HepG2 (cell line): Measurements from ENCODE around the gene SLC25A14. TPM values are rescaled to one million over a fixed set of nuclear protein-coding genes. Genes with fewer than 3 reads are reported as not detected.

Experiments used
- ATAC-seq: fragments of 200-7000 bp; cut with Tn5 transposase; 3 replicates; pipeline ENCODE4 v1.9.1; 2020; ENCODE audit warnings: mild to moderate bottlenecking, moderate library complexity
- BruUV-seq: library from RNA; stranded (reverse); fragments of 400-500 nt; replicated peaks from 2 replicates; lab custom pipeline; 2021; lab: Mats Ljungman, UMichigan
- CTCF ChIA-PET: fragments of 300-600 bp; formaldehyde crosslinking; extraction: SDS; loops from one replicate; lab custom pipeline; 2021; ENCODE audit warnings: low total read pairs, inconsistent platforms, low intra/inter-chr PET ratio; lab: Yijun Ruan, JAX
- POLR2A ChIA-PET: fragments of 350-600 bp; sonication (Branson Sonifier 250); formaldehyde crosslinking; loops from one replicate; lab custom pipeline; 2020; ENCODE audit warnings: antibody characterized with exemption, inconsistent platforms; lab: Yijun Ruan, JAX
- DNase-seq: peaks from one replicate; pipeline ENCODE4 v3.0.0-alpha.2; 2015; ENCODE audit warnings: low spot score
- FAIRE-seq: peaks from 3 replicates; lab custom pipeline; 2011; peaks lifted over from hg19 to GRCh38; lab: Jason Lieb, UNC
- H2AFZ ChIP-seq: one replicate; pipeline ENCODE4 v1.6.1; 2011; ENCODE audit warnings: low read length, inconsistent platforms
- H3K27ac ChIP-seq: fragments of 300-600 bp; 3 replicates; pipeline ENCODE4 v1.8.0; 2011; ENCODE audit warnings: mixed run types, mild to moderate bottlenecking, mixed read lengths, low read length, inconsistent platforms; ENCODE audit not compliant: insufficient read depth; ENCODE audit errors: extremely low read length
- H3K27me3 ChIP-seq, 2 experiments: fragments of 200-600 bp in 1 of 2; 2 replicates in 1 of 2; 3 replicates in 1 of 2; pipeline versions ENCODE4 v1.6.0 to v1.8.0; 2011; ENCODE audit warnings: low read length in 2 of 2, mild to moderate bottlenecking in 2 of 2, moderate library complexity in 2 of 2, inconsistent platforms in 1 of 2; ENCODE audit not compliant: insufficient read depth in 2 of 2, control insufficient read depth in 1 of 2
- H3K36me3 ChIP-seq, 2 experiments: fragments of 200-600 bp in 1 of 2; replicated peaks in 1 of 2; 2 replicates in 1 of 2; 3 replicates in 1 of 2; pipeline versions ENCODE4 v1.5.1 to v1.8.0; 2011; ENCODE audit warnings: low read length in 2 of 2, inconsistent platforms in 1 of 2; ENCODE audit not compliant: insufficient read depth in 2 of 2, control insufficient read depth in 1 of 2
- H3K4me1 ChIP-seq: 2 replicates; pipeline ENCODE4 v1.5.1; 2012; ENCODE audit warnings: low read length, inconsistent platforms; ENCODE audit not compliant: insufficient read depth
- H3K4me2 ChIP-seq: 2 replicates; pipeline ENCODE4 v1.6.0; 2011; ENCODE audit warnings: low read depth, low read length, inconsistent platforms
- H3K4me3 ChIP-seq, 3 experiments: fragments of 200-600 bp in 1 of 3; sonication (generic), shearing (Covaris generic) in 1 of 3; replicated peaks in 1 of 3; 2 replicates each; pipeline ENCODE4 v1.5.1; 2011 to 2016; ENCODE audit warnings: low read length in 3 of 3, inconsistent platforms in 2 of 3, low read depth in 2 of 3, mild to moderate bottlenecking in 2 of 3, control low read depth in 1 of 3, mixed read lengths in 1 of 3; ENCODE audit not compliant: insufficient read depth in 1 of 3
- H3K79me2 ChIP-seq: one replicate; pipeline ENCODE4 v1.6.1; 2011; ENCODE audit warnings: low read length, inconsistent platforms; ENCODE audit not compliant: insufficient read depth
- H3K9ac ChIP-seq: 2 replicates; pipeline ENCODE4 v1.6.0; 2011; ENCODE audit warnings: mild to moderate bottlenecking, low read depth, low read length, inconsistent platforms; ENCODE audit not compliant: insufficient read depth
- H3K9me3 ChIP-seq: 2 replicates; pipeline ENCODE4 v1.5.1; 2012; ENCODE audit warnings: mild to moderate bottlenecking, low read length
- H4K20me1 ChIP-seq: 2 replicates; pipeline ENCODE4 v1.6.0; 2011; ENCODE audit warnings: inconsistent platforms, mild to moderate bottlenecking, low read length, moderate library complexity; ENCODE audit not compliant: insufficient read depth
- AKAP8 ChIP-seq: sonication (generic); formaldehyde crosslinking; IDR thresholded peaks from 2 replicates; pipeline ENCODE4 v1.5.1; 2020; ENCODE audit warnings: mild to moderate bottlenecking, missing genetic modification reagents
- CBFB ChIP-seq: sonication (generic); formaldehyde crosslinking; IDR thresholded peaks from 2 replicates; pipeline ENCODE4 v1.4.0; 2020; ENCODE audit warnings: missing genetic modification reagents
- MTF1 ChIP-seq: sonication (generic); formaldehyde crosslinking; IDR thresholded peaks from 2 replicates; pipeline ENCODE4 v1.5.0; 2020; ENCODE audit warnings: missing genetic modification reagents
- MXD4 ChIP-seq: IDR thresholded peaks from 2 replicates; pipeline ENCODE4 v1.6.1; 2016; ENCODE audit warnings: mild to moderate bottlenecking, missing biosample characterization, missing genetic modification reagents
- RBM22 ChIP-seq: fragments of 200-400 bp; formaldehyde crosslinking; optimal IDR thresholded peaks from 2 replicates; pipeline ENCODE3; 2017; ENCODE audit warnings: mild to moderate bottlenecking, low read length, moderate library complexity
- SALL2 ChIP-seq: sonication (generic); formaldehyde crosslinking; IDR thresholded peaks from 2 replicates; pipeline ENCODE4 v1.8.1; 2023; ENCODE audit warnings: mild to moderate bottlenecking, missing genetic modification reagents, inconsistent platforms
- SKI ChIP-seq: fragments of 450-650 bp; IDR thresholded peaks from one replicate; pipeline ENCODE4 v1.6.1; 2018; ENCODE audit warnings: mild to moderate bottlenecking; ENCODE audit not compliant: partially characterized antibody
- TEAD3 ChIP-seq: optimal IDR thresholded peaks from 2 replicates; pipeline ENCODE3; 2016; ENCODE audit warnings: borderline replicate concordance
- ZNF614 ChIP-seq: IDR thresholded peaks from 2 replicates; pipeline ENCODE4 v1.6.1; 2018; ENCODE audit warnings: missing biosample characterization, missing genetic modification reagents, inconsistent platforms, borderline replicate concordance
- ZNF629 ChIP-seq: sonication (generic); formaldehyde crosslinking; conservative IDR thresholded peaks from 2 replicates; pipeline ENCODE4 v1.5.0; 2020; ENCODE audit warnings: missing genetic modification reagents
- WGBS: methylation state at CpG from one replicate; pipeline ENCODE4 v1.1.6; 2017; ENCODE audit warnings: low lambda C conversion rate; 5-methylcytosine and 5-hydroxymethylcytosine counted together
- in situ Hi-C: cut with HindIII; loops from 2 replicates; pipeline ENCODE4 v1.10.0; 2017; ENCODE audit warnings: low pct_unique_long_range_greater_than_20kb; ENCODE audit not compliant: extremely low pct_ligation_motif_present
- intact Hi-C: fragments of 100-400 bp; cut with micrococcal nuclease; formaldehyde crosslinking; loops from one replicate; pipeline ENCODE4 v1.10.0; 2022; ENCODE audit not compliant: unreplicated experiment
- polyA plus RNA-seq, 8 experiments: library from polyadenylated mRNA; depleted of rRNA in 3 of 8; stranded (reverse) in 7 of 8; unstranded in 1 of 8; fragments of >200 nt; fragmentation: Illumina TruSeq in 4 of 8; extraction: Trizol in 4 of 8; gene quantifications; 2 replicates each; pipeline versions ENCODE4 v1.2.1 to v1.2.3, GENCODE V29; 2011 to 2016; ENCODE audit warnings: low read depth in 4 of 8, missing spikeins in 1 of 8, mixed read lengths in 1 of 8; ENCODE audit not compliant: insufficient read depth in 1 of 8
- total RNA-seq, 5 experiments: library from RNA; depleted of rRNA; stranded (reverse); fragments of >200 nt; fragmentation: Illumina TruSeq; extraction: Trizol; gene quantifications; 2 replicates each; pipeline ENCODE4 v1.2.3, GENCODE V29; 2016; ENCODE audit warnings: low read depth in 1 of 5
- TF ChIP-seq, protein P1 (sequence below): sonication (generic); formaldehyde crosslinking; IDR thresholded peaks from 2 replicates; pipeline ENCODE4 v1.8.0; 2023; ENCODE audit warnings: mild to moderate bottlenecking, missing genetic modification reagents
- TF ChIP-seq, protein P2 (sequence below): sonication (generic); formaldehyde crosslinking; IDR thresholded peaks from 2 replicates; pipeline ENCODE4 v1.8.0; 2022; ENCODE audit warnings: mild to moderate bottlenecking, missing genetic modification reagents, moderate library complexity
- TF ChIP-seq, protein P3 (sequence below): sonication (generic); formaldehyde crosslinking; IDR thresholded peaks from 2 replicates; pipeline ENCODE4 v1.5.0; 2020; ENCODE audit warnings: missing genetic modification reagents, mild to moderate bottlenecking, borderline replicate concordance

The SLC25A14 gene
- total and polyA plus RNA-seq, 2 of the 13 experiments (the other 11 are each of a cell fraction or from before 2014, with no cell fraction given): 14.0 to 15.6 TPM

DNA sequence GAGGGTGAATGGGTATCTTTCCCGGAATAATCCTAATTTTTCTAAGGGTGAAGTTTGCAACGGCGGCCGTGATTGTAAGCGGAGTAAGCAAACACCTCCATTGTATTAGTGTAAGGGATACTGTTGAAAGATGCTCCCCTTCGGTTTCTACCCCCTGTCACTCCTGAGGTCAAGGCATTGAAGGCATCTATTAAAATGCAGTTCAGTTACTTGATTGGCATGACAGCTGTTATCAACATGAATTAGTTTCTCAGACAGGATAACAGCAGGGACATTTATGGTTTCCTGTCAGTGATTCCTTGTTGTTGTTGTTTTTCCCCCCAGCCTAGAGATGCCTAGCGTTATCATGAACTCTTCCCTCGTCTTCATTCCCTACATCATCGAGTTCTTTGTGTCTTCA is 552 bp downstream of the SLC25A14 start (continued):
- TF ChIP-seq, protein P1, sequence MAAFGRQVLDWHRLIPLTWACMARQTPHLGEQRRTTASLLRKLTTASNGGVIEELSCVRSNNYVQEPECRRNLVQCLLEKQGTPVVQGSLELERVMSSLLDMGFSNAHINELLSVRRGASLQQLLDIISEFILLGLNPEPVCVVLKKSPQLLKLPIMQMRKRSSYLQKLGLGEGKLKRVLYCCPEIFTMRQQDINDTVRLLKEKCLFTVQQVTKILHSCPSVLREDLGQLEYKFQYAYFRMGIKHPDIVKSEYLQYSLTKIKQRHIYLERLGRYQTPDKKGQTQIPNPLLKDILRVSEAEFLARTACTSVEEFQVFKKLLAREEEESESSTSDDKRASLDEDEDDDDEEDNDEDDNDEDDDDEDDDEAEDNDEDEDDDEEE: no peak
- TF ChIP-seq ZNF614 (CRISPR knock-in tag): no peak

DNA sequence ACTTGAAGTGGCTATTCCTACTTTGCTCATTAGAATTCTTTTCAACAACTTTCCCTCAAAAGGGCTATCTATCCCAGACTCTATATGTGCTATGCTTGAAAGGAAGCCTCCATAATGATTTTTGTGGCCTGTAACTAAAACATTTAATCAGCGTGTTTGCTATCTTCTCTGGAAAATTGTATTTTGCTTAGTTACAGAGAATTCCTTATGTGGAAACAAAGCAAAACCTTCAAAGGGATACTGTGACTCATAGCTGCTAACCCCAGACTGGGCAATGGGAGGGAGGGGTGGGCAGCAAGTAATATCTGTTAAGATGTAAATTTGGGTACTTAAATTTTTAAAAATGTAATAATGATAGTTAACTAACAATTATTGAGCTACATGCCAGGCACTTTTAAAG is 3.7 kb downstream of the SLC25A14 start:
- Histone ChIP-seq H3K9me3 (no peaks in the 10 kb centered on the region), H3K4me2 (no peak overlapping the region), H3K9ac (no peak overlapping the region)
- POLR2A ChIA-PET: no interaction called here
- no TSS peak for BruUV-seq
- no peak for DNase-seq
- TF ChIP-seq MXD4 (CRISPR knock-in tag) (no peak), AKAP8 (CRISPR knock-in tag) (no peak), MTF1 (no peak), SALL2 (CRISPR knock-in tag) (no peak), TEAD3 (CRISPR knock-in tag) (no peak), RBM22 (no peak), SKI (no peak), CBFB (CRISPR knock-in tag) (no peak), ZNF629 (CRISPR knock-in tag) (no peak)
- TF ChIP-seq, protein P2, sequence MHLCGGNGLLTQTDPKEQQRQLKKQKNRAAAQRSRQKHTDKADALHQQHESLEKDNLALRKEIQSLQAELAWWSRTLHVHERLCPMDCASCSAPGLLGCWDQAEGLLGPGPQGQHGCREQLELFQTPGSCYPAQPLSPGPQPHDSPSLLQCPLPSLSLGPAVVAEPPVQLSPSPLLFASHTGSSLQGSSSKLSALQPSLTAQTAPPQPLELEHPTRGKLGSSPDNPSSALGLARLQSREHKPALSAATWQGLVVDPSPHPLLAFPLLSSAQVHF (CRISPR knock-in tag): no peak
- TF ChIP-seq, protein P3, sequence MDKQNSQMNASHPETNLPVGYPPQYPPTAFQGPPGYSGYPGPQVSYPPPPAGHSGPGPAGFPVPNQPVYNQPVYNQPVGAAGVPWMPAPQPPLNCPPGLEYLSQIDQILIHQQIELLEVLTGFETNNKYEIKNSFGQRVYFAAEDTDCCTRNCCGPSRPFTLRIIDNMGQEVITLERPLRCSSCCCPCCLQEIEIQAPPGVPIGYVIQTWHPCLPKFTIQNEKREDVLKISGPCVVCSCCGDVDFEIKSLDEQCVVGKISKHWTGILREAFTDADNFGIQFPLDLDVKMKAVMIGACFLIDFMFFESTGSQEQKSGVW: no peak
- TF ChIP-seq, all 625 proteins: peak for 0
- ATAC-seq: no peak
- WGBS: 85% methylated on average over 1 of the region's 1 CpG
- CTCF ChIA-PET: no interaction called here
- H4K20me1 ChIP-seq: no peaks in the 10 kb centered on the region
- in situ Hi-C loops: no loop called here
- no peak overlapping the region for H3K27ac ChIP-seq
- intact Hi-C loops: no loop called here
- FAIRE-seq: no peak
- H3K4me3 ChIP-seq: no peak overlapping the region
- H3K36me3 ChIP-seq: no peaks in the 10 kb centered on the region
- no peak overlapping the region for H2AFZ ChIP-seq
- peaks cover 7% of the 10 kb centered on the region for H3K4me1 ChIP-seq
- H3K79me2 ChIP-seq: no peaks in the 10 kb centered on the region
- no peaks in the 10 kb centered on the region for H3K27me3 ChIP-seq
